Measurements from ENCODE around the gene MEGF11. TPM values are rescaled to one million over a fixed set of nuclear protein-coding genes. Genes with fewer than 3 reads are reported as not detected.

Gene MEGF11
- total RNA-seq, 1 donor from 2014 or later: 0.35 TPM

DNA sequence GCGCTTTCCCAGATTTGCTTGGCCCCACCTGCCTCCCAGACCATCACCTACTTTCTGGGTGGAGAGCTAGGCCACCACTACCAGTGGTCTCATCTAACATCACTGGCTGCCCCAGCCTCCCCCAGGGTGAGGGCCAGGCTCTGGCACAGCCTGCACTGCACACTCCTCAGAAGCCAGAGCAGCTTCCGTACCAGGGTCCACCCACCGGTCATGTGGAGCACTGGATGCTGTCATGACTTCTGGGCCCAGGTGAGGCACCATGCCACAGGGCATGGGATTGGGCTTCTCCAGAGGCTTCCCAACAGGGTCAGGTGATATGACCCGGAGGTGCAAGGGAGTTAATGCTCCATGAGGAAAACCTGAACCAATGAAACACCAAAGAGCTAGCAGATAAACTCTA is 14.0 kb downstream of the MEGF11 start:
- DNase-seq (ENCODE audit: low spot score): no peak

DNA sequence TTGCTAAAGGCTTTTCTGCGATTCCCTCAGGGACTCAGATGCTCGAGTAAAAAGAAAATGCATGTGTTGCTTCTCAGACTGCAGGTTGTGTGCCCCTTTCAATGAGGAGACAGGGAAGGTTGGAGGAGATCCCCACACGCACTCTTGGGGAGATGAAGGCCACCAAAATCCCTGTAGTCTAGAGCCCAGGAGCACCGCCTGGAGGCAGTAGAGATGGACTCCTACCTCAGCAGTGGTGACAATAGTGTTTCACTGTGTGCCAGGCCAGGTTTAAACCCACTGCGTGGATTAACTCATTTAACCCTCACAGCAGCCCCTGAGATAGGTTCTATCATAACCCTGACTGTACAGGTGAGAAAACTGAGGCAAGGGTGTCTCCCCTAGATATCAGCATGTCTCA is 15.2 kb downstream of the MEGF11 start:
- DNase-seq (ENCODE audit: low spot score): no peak

DNA sequence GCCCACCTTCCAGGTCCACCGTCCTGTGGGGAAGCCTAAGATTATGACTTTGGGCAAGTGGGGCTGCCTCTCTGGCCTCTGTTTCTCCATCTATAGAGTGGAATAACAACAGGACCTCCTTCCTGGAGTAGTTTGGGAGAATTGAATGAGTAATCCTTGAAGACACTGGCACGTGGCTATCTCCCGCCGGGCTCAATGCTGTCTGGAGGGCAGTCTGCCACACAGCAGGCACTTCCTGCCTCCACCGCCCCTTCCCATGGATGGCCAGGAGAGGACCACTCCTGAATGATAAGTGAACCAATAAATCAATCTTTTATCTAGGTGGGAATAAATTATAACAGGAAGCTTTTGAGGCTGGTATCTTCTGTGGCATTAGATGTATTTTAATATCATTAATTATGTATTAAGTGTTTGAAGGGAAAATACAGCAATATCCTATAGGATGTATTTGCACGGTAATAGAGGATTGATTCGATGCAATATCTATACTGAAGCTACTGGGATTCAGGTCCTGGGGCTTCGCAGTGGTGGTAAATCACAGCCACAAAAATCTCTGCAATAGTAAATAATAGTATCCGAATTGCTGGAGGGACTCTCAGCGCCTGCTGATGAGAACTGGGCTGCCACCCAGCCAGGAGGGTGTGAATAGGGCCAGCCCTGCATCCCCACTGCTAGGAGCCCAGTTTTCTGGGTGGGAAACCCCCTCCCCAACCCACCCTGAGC is 15.9 kb downstream of the MEGF11 start:
- DNase-seq (ENCODE audit: low spot score): no peak

DNA sequence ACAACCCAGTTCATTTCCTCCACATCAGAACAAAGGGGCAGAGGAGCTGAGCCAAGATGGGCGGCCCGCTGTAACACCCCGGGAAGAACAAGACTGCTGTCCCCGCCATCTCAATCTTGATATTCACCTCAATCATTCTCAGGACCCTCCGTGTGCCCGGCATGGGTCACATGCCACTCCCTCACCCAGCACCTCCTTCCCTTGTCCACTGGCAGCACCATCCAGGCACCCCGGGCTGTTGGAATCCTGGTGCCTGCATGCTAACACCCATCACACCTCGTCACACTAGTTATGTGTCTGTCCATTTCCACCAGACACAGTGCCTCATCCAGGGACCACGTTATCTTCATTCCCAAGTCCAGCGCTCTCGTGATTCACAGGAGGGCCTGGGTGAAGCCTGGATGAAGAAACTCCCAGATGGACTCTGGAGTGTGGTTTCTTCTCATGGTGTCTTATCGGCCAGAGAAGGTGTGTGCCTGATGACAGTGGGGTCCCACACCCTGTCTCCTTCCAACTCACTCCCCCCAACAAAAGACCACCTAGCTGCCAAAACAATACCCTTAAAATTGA is 16.7 kb downstream of the MEGF11 start:
- no peak for DNase-seq (ENCODE audit: low spot score)

DNA sequence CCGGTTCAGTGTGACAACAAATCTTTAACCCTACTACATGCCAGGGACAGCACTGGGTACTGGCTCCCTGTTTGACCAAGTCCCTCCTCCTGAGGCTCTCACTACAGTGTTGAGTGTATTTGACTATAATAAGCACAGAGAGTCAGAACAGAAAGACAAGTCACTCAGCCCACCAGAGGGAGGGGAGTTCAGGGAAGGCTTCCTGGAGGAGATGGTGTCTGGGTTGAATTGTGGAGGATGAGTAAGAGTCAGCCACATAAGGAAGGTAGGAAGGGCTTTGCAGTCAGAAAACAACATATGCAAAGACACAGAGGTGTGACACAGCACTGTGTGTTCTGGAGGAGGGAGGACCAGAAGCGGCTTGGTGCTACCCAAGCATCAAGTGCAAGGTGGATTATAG is 17.7 kb downstream of the MEGF11 start:
- no peak for DNase-seq (ENCODE audit: low spot score)

DNA sequence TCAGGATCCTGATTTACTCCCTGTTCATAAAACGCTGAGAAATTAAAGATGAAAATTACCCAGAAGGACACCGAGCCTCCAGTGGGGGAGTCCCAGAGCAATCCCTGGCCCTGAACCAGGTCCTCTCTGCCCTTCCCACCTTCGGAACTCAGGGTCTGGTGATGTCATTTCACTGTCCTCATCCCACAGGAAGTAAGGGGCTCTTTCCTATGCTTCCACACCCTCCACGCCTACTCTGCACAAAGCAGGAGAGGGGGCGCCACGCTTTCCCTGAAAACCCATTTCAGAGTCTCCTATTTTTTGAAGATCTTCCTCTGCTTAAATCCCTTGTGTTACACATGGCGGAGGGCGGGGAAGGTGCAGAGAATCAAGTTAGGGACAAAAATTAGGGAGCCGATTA is 18.8 kb downstream of the MEGF11 start:
- DNase-seq (ENCODE audit: low spot score): no peak

DNA sequence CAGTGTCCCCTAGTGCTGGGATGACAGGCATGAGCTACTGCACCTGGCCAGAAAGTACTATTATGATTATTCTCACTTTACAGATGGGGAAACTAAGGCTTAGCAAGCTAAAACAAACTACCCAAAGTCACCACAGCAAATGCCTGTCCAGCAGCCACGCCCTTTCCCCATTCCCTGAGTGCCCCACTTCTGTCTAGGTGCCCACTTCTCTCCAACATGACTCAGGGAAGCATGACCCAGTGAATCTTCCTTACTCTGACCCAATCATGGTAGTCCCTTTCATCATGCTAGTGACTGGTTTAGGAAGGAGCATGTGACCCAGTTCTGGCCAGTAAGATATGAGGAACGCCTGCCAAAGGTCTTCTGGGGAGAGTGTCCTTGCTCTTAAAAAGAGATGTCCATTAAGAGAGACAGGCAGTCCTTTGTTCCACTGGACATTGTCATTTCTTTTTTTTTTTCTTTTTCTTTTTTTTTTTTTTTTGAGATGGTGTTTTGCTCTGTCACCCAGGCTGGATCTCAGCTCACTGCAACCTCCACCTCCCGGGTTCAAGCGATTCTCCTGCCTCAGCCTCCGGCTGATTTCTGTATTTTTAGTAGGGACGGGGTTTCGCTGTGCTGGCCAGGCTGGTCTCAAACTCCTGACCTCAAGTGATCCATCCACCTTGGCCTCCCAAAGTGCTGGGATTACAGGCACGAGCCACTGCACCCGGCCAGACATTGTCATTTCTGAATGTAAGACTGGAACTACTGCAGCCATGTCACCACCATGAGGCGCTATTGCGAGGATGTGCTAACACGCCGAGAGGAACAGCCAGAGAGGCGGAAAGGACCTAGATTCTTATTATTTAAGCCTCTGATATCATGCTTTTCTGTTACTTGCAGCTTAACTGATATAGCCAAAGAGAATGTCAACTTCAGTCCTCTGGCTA is 19.8 kb downstream of the MEGF11 start:
- DNase-seq (ENCODE audit: low spot score): no peak

DNA sequence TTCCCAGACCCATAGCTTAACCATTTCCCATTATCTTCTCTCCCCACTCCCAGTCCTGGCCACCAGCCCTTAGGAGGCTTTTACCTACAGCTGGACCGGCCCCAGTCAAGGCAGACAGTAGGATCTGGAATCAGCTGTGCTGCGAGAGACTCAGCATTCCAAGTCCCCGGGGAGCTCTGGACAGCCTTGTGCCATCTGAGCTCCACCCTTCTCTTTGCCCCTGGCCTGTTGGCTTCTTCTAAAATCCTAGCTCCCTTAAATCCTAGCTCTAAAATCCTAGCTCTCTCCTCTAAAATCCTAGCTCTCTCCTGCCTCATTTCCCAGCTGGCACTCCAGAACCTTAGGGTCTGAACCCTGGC is 21.3 kb downstream of the MEGF11 start:
- no peak for DNase-seq (ENCODE audit: low spot score)

DNA sequence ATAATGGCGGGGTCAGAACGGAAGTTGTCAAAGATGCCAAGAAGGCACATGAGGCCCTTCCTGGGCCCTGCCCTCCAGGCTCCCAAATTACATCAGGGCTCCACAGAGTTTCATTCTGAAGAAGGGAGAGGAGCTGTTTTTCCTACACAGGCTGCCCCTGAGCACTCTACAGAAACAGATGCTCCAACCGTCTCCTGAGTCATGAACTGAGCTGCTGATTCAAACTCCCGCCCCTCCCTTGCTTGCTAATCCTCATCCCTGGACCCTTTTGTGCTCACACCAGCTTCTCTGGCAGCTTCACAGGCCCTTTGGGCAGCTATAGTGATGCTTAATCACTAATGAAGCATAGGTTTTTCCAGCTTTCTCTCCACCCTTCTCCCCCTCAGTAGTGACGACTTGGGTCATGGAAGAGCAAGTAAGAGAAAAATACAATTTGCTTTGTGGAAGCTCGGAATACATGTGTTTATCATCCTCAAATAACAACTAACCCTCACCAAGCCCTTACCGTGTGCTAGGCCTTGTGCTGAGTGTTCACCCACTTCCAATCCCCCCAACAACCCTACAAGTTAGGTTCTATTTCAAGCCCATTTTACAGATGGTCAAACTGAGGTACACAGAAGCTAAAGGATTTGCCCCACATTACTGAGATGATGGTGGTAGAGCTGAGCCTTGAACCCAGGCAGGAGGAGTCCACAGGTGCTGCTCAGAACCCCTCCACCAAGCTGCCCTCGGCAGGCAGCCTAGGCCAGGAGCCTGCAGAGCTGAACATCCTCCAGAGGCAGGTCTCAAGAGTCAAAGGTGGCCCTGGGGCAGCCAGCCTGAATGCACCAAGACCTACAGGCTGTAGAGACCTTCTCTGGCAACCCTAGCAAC is 21.9 kb downstream of the MEGF11 start:
- DNase-seq (ENCODE audit: low spot score): no peak

DNA sequence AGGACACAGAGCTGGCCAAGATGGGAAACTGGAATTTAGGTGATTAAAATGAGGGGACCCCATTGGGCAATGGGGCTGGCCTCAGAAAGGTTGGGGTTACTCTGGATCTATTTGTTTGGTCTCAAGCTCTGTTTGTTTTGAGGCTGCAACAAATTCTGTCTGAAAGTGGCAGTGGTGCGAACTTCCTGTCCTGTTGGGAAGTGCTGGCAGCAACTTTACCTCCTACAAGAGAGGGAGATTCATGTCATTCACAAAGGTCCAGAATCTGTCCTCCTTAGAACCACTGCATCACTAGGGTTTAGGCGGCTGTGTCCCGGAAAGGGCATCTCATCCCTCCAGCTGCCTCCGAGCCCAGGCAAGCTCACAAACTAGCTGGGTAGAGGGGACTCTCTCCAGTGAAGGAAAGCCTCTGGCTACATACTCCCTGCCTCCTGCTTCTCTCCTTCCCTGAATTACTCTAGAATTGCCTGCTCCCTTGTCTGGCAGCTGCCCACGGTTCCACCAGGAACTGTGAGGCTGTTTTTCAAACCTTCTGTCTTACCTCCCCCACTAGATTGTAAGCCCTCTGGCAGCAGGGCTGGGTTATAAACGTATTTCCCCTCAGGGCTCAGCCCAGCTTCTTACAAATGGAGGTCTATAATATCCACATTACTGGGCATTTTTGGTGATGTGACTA is 23.6 kb downstream of the MEGF11 start:
- no peak for DNase-seq (ENCODE audit: low spot score)

DNA sequence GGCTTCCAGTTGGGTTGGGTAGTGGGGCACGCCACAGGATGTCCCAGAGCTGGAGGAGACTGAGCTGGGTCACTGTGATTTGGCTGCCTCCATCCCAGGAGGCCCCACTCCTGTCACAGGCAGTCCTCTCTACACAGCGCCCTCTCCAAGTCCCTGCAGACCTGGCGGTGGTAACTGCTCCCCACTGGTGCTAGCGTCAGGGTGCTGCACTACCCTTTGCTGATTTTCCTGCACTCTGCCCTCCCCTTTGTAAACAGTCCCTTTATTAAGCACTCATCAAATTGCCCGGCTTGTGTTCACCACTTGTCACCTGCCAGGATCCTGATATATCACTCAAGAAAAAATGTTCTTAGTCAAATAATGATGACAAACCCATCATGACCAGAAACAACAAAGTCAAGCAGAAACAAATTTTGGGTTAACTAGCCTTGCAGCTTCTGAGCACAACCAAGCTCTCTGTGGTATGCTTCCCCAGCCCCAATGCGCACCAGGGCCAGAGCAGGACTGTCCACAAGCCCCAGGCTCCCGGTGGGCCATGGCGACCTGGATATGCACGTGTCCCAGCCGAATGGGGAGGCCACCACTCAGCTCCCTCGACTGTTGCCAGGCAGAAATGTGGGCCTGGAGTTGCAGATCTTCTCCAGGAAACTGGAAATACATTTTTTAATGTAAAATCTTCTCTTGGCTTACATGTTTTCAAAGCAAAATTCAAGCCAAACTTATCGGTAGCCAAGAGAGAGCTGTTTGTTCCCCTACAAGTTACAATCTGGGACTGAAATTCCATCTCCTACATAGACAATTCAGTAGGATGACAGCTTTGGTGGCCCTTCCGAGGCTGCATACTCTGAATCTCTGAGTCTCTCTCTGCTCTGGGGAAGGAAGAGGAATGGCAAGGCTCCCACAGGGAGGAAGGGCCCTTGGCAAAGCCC is 24.5 kb downstream of the MEGF11 start:
- no peak for DNase-seq (ENCODE audit: low spot score)

DNA sequence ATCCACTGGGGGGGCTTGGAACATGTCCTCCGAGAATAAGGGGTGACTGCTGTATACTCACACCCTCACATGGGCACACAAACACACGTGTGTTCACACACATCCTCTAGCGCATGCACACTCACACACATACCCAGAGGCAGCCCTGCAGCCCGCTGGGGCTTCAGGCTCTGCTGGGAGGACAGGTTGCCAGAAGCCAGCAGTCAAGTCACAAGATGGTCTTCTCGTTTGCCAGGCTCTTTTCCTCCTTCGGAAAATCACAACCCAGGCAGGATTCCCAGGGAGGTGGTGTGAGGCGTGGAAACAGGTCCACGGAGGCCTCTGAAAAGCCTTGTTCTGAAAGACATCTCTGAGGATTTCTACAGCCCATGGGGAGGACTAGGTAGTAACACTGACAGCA is 26.8 kb downstream of the MEGF11 start:
- no peak for DNase-seq (ENCODE audit: low spot score)

DNA sequence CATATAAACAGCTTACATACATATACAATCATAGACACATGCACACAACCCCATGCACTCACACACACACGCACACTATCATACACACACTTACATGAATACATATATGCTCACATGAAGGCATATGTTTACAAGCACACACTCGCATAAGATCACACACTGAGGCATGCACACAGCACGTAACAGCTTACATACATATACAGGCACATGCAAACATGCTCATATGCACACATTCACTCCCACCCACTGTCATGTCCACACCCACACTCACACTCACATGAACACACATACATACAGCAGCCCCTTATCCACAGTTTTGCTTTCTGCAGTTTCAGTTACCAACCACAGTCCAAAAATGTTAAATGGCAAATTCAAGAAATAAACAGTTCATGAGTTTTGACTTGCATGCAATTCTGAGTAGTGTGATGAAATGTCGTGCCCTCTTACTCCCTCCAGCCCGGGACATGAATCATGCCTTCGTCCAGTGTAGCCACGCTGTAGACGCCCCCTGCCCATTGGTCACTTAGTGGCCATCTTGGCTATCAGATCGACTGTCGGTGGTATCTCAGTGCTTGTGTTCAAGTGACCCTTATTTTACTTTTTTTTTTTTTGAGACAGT is 27.8 kb downstream of the MEGF11 start:
- no peak for DNase-seq (ENCODE audit: low spot score)

DNA sequence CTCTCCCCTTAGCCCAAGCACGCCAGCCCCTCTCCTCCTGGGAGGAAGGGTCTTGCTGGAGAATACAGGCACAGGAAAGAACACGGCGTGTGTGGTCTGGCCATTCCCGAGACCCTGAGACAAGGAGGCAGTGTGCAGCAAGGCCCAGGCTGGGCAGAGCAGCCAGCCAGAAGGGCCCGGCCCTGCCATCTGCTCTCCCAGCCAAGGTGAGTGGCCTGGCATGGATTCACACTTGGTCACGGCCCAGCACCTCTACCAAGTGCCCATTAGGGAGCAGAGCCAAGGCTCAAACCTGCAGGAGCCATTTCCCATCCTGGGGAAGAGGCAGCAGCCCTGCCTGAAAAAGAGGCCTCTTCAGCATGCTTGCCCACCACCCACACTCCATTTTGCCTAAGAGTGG is 28.6 kb downstream of the MEGF11 start:
- DNase-seq (ENCODE audit: low spot score): no peak

DNA sequence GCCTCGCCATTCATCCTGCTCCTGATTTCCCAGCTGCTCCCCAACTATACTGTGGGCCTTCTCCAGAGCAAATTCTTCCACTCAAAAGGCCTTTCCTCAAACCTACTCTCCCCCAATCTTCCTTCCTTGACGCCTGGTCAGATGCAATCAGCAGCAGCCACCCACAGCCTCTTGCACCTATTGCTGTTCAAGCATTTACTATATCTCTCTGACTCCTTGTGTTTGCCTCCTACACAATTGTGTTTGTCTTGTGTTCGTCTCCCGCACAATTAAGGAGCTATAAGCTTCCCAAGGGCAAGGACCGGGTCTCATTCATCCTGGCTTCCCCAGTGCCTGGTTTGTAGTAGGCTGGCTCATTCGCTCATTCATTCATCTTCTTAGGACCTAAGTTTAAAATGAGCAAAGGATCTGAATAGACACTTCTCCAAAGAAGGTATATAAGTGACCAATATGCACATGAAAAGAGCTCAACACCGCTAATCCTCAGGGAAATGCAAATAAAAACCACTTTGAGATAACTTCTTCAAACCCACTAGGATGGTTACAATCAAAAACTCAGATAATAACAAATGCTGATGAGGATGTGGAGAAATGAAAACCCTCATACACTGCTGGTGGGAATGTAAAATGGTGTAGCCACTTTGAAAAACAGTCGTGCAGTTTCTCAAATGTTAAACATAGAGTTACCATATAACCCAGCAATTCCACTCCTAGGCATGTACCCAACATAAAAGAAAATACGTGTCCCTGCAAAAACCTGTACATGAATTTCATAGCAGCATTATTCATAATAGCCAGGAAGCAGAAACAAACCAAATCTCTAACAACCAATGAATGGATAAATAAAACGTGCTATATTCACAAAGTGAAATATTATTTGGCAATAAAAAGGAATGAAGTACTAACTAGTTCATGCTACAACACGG is 31.0 kb downstream of the MEGF11 start:
- DNase-seq (ENCODE audit: low spot score): no peak

DNA sequence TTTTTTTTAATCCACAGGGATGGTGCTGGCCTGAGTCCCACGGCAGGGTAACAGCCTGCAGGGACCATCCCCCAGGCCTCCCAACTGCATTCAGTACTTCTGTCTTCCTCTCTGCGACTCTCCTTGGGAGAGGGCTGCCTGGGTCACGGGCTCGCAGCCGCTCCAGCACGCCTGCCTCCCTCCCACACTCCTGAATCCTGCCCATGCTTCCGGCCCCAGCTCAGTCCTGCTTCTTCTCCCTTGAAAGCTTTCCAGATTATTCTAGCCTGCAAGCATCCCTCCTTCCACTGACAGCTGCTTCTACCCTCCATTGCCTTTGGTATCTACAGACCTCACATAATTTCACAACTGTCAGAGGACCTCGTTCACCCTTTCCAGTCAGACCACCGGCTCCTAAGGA is 32.4 kb downstream of the MEGF11 start:
- no peak for DNase-seq (ENCODE audit: low spot score)

DNA sequence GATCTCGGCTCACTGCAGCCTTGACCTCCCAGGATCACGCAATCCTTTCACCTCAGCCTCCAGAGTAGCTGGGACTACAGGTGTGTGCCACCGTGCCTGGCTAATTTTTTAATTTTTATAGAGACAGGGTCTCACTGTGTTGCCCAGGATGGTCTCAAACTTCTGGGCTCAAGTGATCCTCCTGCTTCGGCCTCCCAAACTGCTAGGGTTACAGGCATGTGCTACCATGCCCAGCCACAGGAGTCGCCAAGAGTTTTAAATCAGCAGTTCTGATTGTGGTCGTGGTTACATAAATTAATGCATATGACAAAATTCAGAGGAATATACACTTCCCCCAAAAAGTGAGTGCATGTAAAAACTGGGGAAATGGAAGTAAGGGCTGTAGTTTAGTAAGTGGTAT is 32.9 kb downstream of the MEGF11 start:
- no peak for DNase-seq (ENCODE audit: low spot score)

DNA sequence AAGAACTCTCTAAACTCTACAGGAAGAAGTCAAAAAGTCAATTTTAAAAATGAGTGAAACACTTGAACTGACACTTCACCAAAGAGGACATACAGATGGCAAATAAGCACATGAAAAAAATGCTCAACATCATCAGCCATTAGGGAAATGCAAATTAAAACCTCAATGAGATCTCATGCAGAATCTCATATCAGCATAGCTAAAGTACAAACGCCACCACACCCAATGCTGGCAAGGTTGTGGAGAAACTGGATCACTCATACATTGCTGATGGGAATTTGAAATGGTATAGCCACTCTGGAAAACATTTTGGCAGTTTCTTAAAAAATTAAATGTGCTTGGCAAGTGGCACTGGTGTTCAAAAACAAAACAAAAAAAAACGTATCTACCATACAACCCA is 34.2 kb downstream of the MEGF11 start:
- DNase-seq (ENCODE audit: low spot score): no peak

DNA sequence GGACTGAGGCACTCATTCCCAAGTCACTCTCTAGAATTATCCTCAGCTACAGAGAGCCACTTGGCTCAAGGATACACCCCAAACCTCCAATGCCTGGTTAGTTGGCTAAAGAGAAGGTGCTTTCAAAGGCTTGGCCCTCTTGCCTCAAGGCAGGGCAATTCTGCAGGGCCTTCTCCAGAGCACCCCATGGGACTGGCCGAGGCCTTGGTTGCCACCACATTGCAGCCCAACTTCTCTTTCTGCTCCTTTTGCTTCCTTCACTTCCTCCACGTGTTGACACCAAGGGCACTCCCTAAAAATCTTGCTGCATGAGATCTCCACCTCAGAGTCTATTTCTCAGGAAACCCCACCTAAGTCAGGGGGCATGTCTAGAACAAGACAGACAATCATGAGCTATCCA is 36.7 kb downstream of the MEGF11 start:
- DNase-seq (ENCODE audit: low spot score): no peak

All from mucosa of gallbladder (tissue), 1 donor.